Osteocyte (in vitro differentiated cells): ENCODE results near the gene CPXM2. TPM values are rescaled to one million over a fixed set of nuclear protein-coding genes. Genes with fewer than 3 reads are reported as not detected.

ENCODE experiments used
- DNase-seq: peaks from one replicate; pipeline ENCODE4 v3.0.0; 2021; ENCODE audit warnings: mixed read lengths; ENCODE audit not compliant: unreplicated experiment; ENCODE audit errors: extremely low spot score
- H3K27ac Mint-ChIP-seq: one replicate; pipeline ENCODE4 v1.8.0; 2021; ENCODE audit warnings: mild to moderate bottlenecking, mixed read lengths; ENCODE audit not compliant: unreplicated experiment
- H3K27me3 Mint-ChIP-seq: one replicate; pipeline ENCODE4 v1.8.0; 2021; ENCODE audit warnings: mixed read lengths; ENCODE audit not compliant: unreplicated experiment
- H3K36me3 Mint-ChIP-seq: one replicate; pipeline ENCODE4 v1.8.0; 2021; ENCODE audit warnings: mixed read lengths; ENCODE audit not compliant: unreplicated experiment
- H3K4me1 Mint-ChIP-seq: one replicate; pipeline ENCODE4 v1.8.0; 2021; ENCODE audit warnings: mixed read lengths; ENCODE audit not compliant: unreplicated experiment
- H3K4me3 Mint-ChIP-seq: one replicate; pipeline ENCODE4 v1.8.0; 2021; ENCODE audit warnings: mild to moderate bottlenecking, moderate library complexity, mixed read lengths; ENCODE audit not compliant: unreplicated experiment
- H3K9me3 Mint-ChIP-seq: one replicate; pipeline ENCODE4 v1.8.0; 2021; ENCODE audit warnings: mixed read lengths; ENCODE audit not compliant: unreplicated experiment
- total RNA-seq: library from RNA; stranded (reverse); gene quantifications from 2 replicates; pipeline ENCODE4 v1.2.1, GENCODE V29; 2021
- TF ChIP-seq, protein P1 (sequence below): fragments of 200-600 bp; sonication (generic); IDR thresholded peaks from 2 replicates; pipeline ENCODE4 v1.5.0; 2021; ENCODE audit warnings: antibody characterized with exemption, mild to moderate bottlenecking, moderate library complexity

CPXM2 gene
- total RNA-seq, 1 donor from 2014 or later = not detected

DNA sequence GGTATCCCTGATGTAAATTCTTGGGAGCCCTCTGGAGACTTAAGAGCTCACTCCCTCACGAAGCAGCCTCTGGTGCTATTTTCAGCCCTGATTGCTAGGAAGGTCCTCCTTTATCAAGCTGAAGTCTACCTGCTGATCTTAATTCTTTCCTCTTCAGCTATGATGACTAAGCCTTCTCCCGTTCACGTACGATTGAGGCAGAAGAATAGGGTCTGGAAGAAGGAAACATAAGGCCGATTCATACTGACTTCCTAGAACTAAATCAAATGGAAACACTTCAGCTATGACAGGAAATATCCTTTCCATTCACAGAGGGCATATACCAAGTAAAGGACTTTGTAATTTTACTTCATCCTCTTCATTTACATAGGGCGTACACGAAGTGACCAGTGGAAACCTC, 107.0 kb downstream of the CPXM2 start:
- Mint-ChIP-seq H3K4me3 (no peak overlapping the region), H3K27ac (no peak overlapping the region), H3K27me3 (no peaks in the 10 kb centered on the region), H3K4me1 (no peaks in the 10 kb centered on the region), H3K9me3 (peaks cover 6% of the 10 kb centered on the region), H3K36me3 (no peaks in the 10 kb centered on the region)
- no peak for DNase-seq
- TF ChIP-seq, protein P1, sequence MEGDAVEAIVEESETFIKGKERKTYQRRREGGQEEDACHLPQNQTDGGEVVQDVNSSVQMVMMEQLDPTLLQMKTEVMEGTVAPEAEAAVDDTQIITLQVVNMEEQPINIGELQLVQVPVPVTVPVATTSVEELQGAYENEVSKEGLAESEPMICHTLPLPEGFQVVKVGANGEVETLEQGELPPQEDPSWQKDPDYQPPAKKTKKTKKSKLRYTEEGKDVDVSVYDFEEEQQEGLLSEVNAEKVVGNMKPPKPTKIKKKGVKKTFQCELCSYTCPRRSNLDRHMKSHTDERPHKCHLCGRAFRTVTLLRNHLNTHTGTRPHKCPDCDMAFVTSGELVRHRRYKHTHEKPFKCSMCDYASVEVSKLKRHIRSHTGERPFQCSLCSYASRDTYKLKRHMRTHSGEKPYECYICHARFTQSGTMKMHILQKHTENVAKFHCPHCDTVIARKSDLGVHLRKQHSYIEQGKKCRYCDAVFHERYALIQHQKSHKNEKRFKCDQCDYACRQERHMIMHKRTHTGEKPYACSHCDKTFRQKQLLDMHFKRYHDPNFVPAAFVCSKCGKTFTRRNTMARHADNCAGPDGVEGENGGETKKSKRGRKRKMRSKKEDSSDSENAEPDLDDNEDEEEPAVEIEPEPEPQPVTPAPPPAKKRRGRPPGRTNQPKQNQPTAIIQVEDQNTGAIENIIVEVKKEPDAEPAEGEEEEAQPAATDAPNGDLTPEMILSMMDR = no peak

DNA sequence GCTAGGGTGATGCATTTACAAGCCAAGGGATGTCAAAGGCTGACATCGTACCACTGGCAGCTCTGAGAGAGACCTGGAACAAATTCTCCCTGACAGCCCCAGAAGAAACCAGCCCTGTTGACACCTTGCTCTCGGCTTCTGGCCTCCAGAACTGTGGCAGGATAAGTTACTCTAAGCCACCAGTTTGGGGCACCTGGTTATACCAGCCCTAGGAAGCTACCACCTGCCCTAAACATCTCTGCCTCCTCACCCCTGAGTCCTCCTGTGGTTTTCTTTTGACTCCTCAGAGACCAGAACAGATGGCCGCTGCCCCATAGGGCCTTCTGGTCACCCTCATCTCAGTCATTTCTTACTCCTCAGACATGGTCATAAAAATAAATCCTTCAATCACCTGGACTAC, 107.4 kb downstream of the CPXM2 start:
- no peaks in the 10 kb centered on the region for H3K36me3 Mint-ChIP-seq
- DNase-seq = peak; percentile 56
- TF ChIP-seq, protein P1 = no peak
- H3K9me3 Mint-ChIP-seq = peaks cover 4% of the 10 kb centered on the region
- H3K4me3 Mint-ChIP-seq = no peak overlapping the region
- no peaks in the 10 kb centered on the region for H3K27me3 Mint-ChIP-seq
- no peak overlapping the region for H3K27ac Mint-ChIP-seq
- no peaks in the 10 kb centered on the region for H3K4me1 Mint-ChIP-seq

DNA sequence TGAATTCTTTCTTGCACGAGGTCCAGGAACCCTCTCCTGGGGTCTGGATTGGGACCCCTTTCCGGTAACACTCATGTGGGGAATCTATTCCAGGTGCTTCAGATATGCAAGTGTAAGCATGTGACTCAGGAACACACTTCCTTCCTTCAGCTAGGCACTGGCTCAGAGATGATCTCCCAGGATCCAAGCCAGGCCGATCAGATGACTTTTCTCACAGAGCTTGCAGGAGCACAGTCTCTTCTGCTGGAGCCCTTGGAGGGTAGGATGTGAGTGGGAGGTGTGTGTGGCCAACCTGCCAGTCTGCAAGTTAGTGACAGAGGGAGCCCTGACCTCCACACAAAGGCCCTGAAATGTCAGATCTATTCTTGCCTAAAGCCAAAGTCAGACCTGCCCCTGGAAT, 108.3 kb downstream of the CPXM2 start:
- Mint-ChIP-seq H3K36me3 (no peaks in the 10 kb centered on the region), H3K4me3 (no peak overlapping the region)

DNA sequence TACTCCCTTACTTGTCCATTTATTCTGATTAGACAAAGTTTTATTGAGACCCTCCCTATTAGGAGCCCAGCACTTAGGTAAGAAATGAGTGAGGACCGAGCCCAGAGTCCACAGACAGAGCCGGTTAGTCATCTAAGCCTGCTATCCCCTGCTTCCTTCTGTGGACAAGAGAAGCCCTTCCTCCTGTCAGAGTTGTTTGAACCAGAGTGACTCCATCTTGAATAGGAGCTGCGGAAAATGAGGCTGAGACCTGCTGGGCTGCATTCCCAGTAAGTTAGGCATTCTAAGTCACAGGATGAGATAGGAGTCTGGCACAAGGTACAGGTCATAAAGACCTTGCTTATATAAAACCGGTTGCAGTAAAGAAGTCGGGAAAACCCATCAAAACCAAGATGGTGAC, 109.1 kb downstream of the CPXM2 start:
- H3K36me3 Mint-ChIP-seq = no peaks in the 10 kb centered on the region
- no peaks in the 10 kb centered on the region for H3K4me1 Mint-ChIP-seq
- H3K9me3 Mint-ChIP-seq = peaks cover 3% of the 10 kb centered on the region
- no peak overlapping the region for H3K4me3 Mint-ChIP-seq
- DNase-seq = no peak
- TF ChIP-seq, protein P1 = no peak
- no peaks in the 10 kb centered on the region for H3K27me3 Mint-ChIP-seq
- no peak overlapping the region for H3K27ac Mint-ChIP-seq

More for the DNA sequence above, 108.3 kb downstream of the CPXM2 start:
- H3K4me1 Mint-ChIP-seq = no peaks in the 10 kb centered on the region
- peaks cover 3% of the 10 kb centered on the region for H3K9me3 Mint-ChIP-seq
- no peak overlapping the region for H3K27ac Mint-ChIP-seq
- DNase-seq = no peak
- no peaks in the 10 kb centered on the region for H3K27me3 Mint-ChIP-seq
- TF ChIP-seq, protein P1 = no peak

DNA sequence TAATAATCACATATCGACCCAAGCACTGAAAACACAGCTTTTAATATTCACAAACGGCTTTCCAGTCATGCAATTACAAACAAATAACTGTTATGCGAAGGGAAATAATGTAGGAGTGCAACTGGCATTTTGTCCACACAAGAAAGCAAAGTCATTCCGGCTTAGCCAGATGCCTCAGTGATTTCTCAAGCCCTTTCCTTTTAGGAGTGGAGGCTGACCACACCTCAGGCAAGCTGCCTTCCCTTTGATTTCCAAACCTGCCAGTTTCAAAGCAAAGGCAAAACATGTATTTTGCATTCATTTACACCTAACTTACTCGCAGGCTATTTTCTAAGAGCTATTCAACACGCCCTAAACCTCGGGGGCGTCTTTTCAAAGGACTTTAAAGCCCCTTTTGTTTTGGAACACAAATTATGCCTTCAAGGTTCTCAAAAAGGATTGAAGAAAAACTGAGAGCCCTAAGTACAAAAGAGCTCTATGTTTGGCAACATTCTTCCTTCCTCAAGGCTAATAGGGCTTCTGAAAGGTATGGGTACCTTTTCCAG, 109.6 kb downstream of the CPXM2 start:
- TF ChIP-seq, protein P1 = no peak
- H3K27me3 Mint-ChIP-seq = no peaks in the 10 kb centered on the region
- H3K36me3 Mint-ChIP-seq = no peaks in the 10 kb centered on the region
- H3K27ac Mint-ChIP-seq = no peak overlapping the region
- no peak for DNase-seq
- no peak overlapping the region for H3K4me3 Mint-ChIP-seq
- H3K4me1 Mint-ChIP-seq = no peaks in the 10 kb centered on the region
- H3K9me3 Mint-ChIP-seq = peaks cover 3% of the 10 kb centered on the region
